Measurements from ENCODE around the gene PDE4D.

Gene PDE4D

GRCh38 chr5:58986281-58986680 lies 907.2 kb downstream of the PDE4D start:
- TF ChIP-seq CTCF (conservative IDR thresholded peaks at IDR 0.05; ENCODE audit: low read depth, low read length), result no peak

GRCh38 chr5:58985759-58986158 lies 907.8 kb downstream of the PDE4D start:
- no peak for TF ChIP-seq CTCF (conservative IDR thresholded peaks at IDR 0.05; ENCODE audit: low read depth, low read length)
- no peak for DNase-seq (ENCODE audit: low read depth)
- no peak overlapping the region for H3K4me3 ChIP-seq (ENCODE audit: low read depth, low read length)

More at GRCh38 chr5:58986281-58986680, 907.2 kb downstream of the PDE4D start:
- no peak for DNase-seq (ENCODE audit: low read depth)
- H3K4me3 ChIP-seq (ENCODE audit: low read depth, low read length), result no peak overlapping the region

GRCh38 chr5:58985311-58985710 lies 908.2 kb downstream of the PDE4D start:
- DNase-seq (ENCODE audit: low read depth), result peak; percentile 20
- no peak for TF ChIP-seq CTCF (conservative IDR thresholded peaks at IDR 0.05; ENCODE audit: low read depth, low read length)
- H3K4me3 ChIP-seq (ENCODE audit: low read depth, low read length), result no peak overlapping the region

DNA sequence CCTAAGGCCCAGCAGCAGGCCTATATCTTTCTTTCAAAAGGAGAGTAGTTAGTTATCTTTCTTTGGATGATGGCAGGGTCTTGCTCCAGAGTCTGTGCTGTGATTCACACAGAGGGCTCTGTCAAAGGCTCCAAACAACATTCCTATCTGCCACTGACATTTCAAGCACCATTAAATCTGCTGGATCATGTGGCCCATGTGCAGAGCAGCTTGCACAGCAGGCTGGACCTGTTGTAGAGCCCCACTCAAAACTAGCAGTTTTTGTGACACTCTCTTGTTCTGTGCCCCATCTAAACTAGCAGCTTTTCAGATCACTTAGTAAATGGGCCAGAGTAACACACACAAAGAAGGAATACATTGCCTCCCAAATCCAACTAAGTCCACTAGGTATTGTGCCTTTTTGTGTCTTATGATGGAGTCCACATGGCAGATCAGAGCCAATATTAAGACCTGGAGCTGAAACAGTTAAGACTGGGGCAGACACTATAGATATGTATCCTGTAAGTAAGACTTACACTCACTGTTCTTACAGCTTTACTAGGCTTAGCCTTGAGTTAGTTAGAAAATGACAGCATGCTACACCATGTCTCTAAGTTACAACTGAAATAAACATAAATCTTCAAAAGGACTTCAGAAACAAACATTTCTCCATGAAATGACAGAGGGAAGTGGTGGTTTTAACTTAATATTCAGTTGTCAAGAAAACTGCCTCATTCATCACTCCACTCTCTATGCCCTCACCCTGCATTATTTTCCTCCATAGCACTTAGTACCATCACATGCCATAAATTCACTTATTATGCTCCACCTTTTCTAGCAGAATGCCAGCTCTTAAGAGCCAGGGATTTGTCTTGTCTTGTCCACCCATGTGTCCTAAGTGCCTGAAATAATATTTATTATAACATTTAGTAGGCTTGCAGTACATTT lies 909.7 kb downstream of the PDE4D start:
- no peak for DNase-seq (ENCODE audit: low read depth)
- no peak overlapping the region for H3K4me3 ChIP-seq (ENCODE audit: low read depth, low read length)
- no peak for TF ChIP-seq CTCF (conservative IDR thresholded peaks at IDR 0.05; ENCODE audit: low read depth, low read length)

GRCh38 chr5:58980890-58981289 lies 912.6 kb downstream of the PDE4D start:
- DNase-seq (ENCODE audit: low read depth), result no peak
- no peak for TF ChIP-seq CTCF (conservative IDR thresholded peaks at IDR 0.05; ENCODE audit: low read depth, low read length)
- H3K4me3 ChIP-seq (ENCODE audit: low read depth, low read length), result no peak overlapping the region

GRCh38 chr5:58979090-58979489 lies 914.4 kb downstream of the PDE4D start:
- DNase-seq (ENCODE audit: low read depth), result no peak
- no peak overlapping the region for H3K4me3 ChIP-seq (ENCODE audit: low read depth, low read length)
- no peak for TF ChIP-seq CTCF (conservative IDR thresholded peaks at IDR 0.05; ENCODE audit: low read depth, low read length)

- no peak for DNase-seq (ENCODE audit: low read depth)
- no peak for TF ChIP-seq CTCF (conservative IDR thresholded peaks at IDR 0.05; ENCODE audit: low read depth, low read length)
- no peak overlapping the region for H3K4me3 ChIP-seq (ENCODE audit: low read depth, low read length)
These were observed 918.9 kb downstream of the PDE4D start for GRCh38 chr5:58974601-58975000.
